ENCODE results near the gene GATA3. TPM values are rescaled to one million over a fixed set of nuclear protein-coding genes. Genes with fewer than 3 reads are reported as not detected.

GATA3 gene
- total RNA-seq, 2 experiments from 2014 or later: 24.4 to 27.2 TPM

- POLR2A ChIA-PET: interaction anchor here (0.7 kb wide), 1 partner anchor 8 kb away, joined by 3 read pairs; no protein-coding TSS in a partner anchor
- peak overlapping the region; percentile 51 for H3K4me3 Mint-ChIP-seq
- H3K36me3 Mint-ChIP-seq (ENCODE audit: low read depth): no peaks in the 10 kb centered on the region
- CTCF ChIA-PET: interaction anchor here (1.2 kb wide), 1 partner anchor 12 kb away, joined by 3 read pairs; no protein-coding TSS in a partner anchor
- TF ChIP-seq, protein P1, sequence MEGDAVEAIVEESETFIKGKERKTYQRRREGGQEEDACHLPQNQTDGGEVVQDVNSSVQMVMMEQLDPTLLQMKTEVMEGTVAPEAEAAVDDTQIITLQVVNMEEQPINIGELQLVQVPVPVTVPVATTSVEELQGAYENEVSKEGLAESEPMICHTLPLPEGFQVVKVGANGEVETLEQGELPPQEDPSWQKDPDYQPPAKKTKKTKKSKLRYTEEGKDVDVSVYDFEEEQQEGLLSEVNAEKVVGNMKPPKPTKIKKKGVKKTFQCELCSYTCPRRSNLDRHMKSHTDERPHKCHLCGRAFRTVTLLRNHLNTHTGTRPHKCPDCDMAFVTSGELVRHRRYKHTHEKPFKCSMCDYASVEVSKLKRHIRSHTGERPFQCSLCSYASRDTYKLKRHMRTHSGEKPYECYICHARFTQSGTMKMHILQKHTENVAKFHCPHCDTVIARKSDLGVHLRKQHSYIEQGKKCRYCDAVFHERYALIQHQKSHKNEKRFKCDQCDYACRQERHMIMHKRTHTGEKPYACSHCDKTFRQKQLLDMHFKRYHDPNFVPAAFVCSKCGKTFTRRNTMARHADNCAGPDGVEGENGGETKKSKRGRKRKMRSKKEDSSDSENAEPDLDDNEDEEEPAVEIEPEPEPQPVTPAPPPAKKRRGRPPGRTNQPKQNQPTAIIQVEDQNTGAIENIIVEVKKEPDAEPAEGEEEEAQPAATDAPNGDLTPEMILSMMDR (IDR thresholded peaks at IDR 0.05): no peak
- no peaks in the 10 kb centered on the region for H3K9me3 Mint-ChIP-seq
- H3K27ac Mint-ChIP-seq: no peak overlapping the region
- peak; percentile 31 for ATAC-seq
- H3K27me3 Mint-ChIP-seq: peaks cover 79% of the 10 kb centered on the region
- intact Hi-C loops (cut with micrococcal nuclease): loop anchor here (5.0 to 10.0 kb wide), 4 partner anchors 173 to 1257 kb away; no protein-coding TSS in a partner anchor
- peaks cover 64% of the 10 kb centered on the region for H3K4me1 Mint-ChIP-seq (ENCODE audit: low read depth)
- DNase-seq: peak; percentile 59
Measured at GRCh38 chr10:8044908-8045725, 9.4 kb upstream of the GATA3 start.

DNA sequence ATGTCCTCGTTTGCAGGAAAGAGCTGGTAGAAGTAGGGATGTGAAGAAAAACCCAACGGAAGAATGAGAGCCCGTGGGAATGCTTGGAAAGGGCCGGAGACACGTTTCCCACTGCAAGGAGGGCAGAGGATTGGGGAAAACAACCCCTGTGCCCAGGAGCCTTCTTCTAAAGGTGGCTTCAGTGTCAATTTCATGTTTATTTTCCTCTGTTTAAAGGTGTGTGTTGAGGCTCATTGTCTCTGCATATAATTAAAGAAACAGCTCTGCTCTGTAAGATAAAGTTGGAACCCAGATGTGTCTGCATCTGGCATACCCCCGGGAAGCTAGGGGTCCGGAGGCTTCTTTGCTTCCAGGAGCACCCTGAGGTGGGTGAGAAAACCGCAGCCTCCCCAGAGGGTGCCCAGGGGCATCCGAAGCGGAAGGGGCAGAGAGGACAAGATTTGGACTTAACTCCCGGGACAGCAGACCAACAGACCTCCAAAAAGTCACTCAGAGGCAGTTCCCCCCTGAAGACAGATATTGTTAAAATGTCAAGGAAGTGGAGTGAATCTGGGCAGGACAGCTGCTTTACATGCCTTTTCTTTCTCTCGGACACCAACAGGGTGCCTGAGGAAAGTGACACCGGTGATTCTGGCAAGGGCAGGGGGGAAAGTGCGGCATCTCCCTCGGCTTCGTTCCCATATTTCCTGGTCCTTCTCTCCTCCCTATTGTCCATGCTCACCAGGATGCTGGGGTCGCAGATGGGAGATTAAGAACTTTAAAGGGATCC, 8.6 kb upstream of the GATA3 start:
- H3K4me3 Mint-ChIP-seq: peak overlapping the region; percentile 51

GRCh38 chr10:8047452-8048280, 6.8 kb upstream of the GATA3 start:
- CTCF ChIA-PET: no interaction called here
- POLR2A ChIA-PET: no interaction called here
- intact Hi-C loops (cut with micrococcal nuclease): loop anchor here (5.0 to 10.0 kb wide), 3 partner anchors 175 to 1157 kb away; no protein-coding TSS in a partner anchor
- peaks cover 64% of the 10 kb centered on the region for H3K27me3 Mint-ChIP-seq
- no peaks in the 10 kb centered on the region for H3K36me3 Mint-ChIP-seq (ENCODE audit: low read depth)
- peaks cover 58% of the 10 kb centered on the region for H3K4me1 Mint-ChIP-seq (ENCODE audit: low read depth)
- ATAC-seq (no peak), DNase-seq (no peak)
- H3K9me3 Mint-ChIP-seq: no peaks in the 10 kb centered on the region
- TF ChIP-seq, protein P1 (IDR thresholded peaks at IDR 0.05): no peak
- H3K27ac Mint-ChIP-seq: no peak overlapping the region
- H3K4me3 Mint-ChIP-seq: no peak overlapping the region

More for the DNA sequence above, 8.6 kb upstream of the GATA3 start:
- no peaks in the 10 kb centered on the region for H3K9me3 Mint-ChIP-seq
- intact Hi-C loops (cut with micrococcal nuclease): loop anchor here (5.0 to 10.0 kb wide), 3 partner anchors 174 to 1159 kb away; no protein-coding TSS in a partner anchor
- no peak overlapping the region for H3K27ac Mint-ChIP-seq
- ChIA-PET CTCF (interaction anchor here (1.2 kb wide), 1 partner anchor 13 kb away, joined by 3 read pairs; no protein-coding TSS in a partner anchor), POLR2A (interaction anchor here (0.7 kb wide), 1 partner anchor 9 kb away, joined by 3 read pairs; no protein-coding TSS in a partner anchor)
- TF ChIP-seq, protein P1 (IDR thresholded peaks at IDR 0.05): no peak
- ATAC-seq (no peak), DNase-seq (no peak)
- no peaks in the 10 kb centered on the region for H3K36me3 Mint-ChIP-seq (ENCODE audit: low read depth)
- H3K27me3 Mint-ChIP-seq: peaks cover 71% of the 10 kb centered on the region
- H3K4me1 Mint-ChIP-seq (ENCODE audit: low read depth): peaks cover 64% of the 10 kb centered on the region

DNA sequence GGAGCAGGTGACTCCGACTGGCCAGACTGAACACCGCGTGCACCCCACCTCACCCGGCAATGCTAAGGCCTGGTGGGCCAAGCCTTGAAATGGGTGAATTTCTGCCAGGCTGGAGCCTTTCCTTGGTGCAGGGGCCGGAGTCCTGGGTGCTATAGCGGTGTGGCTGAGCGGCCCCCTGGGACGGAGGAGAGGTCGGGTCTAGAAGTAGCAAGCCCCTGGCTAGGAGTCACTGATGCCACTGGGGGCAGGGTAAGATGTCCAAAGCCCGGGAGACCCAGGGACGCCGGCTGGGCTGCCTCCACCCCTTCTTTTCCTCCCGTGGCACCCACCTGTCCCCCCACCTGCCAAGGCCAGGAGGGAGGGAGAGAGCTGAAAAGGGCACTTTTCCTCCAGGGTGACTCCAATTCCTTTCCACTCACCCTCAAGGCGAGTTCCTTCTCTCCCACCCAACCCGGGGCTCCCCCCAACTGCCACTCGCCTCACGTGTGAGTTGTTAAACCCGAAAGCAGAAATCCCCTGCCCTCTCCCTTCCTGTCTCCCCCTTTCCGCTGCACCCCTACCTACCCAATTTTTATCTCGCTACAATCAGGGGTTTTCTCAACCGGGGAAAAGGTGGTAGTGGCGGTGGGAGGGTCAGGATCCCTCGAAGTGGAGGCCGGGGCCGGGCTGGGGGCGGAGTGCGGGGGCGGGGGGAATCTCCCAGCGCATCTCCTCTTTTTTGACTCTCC, 6.0 kb upstream of the GATA3 start:
- H3K4me3 Mint-ChIP-seq: peak overlapping the region; percentile 62
- peaks cover 60% of the 10 kb centered on the region for H3K4me1 Mint-ChIP-seq (ENCODE audit: low read depth)
- no peaks in the 10 kb centered on the region for H3K36me3 Mint-ChIP-seq (ENCODE audit: low read depth)
- ChIA-PET CTCF (no interaction called here), POLR2A (interaction anchor here (1.5 kb wide), 1 partner anchor 12 kb away, joined by 9 read pairs; no protein-coding TSS in a partner anchor)
- intact Hi-C loops (cut with micrococcal nuclease): loop anchor here (5.0 to 10.0 kb wide), 3 partner anchors 176 to 1156 kb away; no protein-coding TSS in a partner anchor
- no peaks in the 10 kb centered on the region for H3K9me3 Mint-ChIP-seq
- peak; percentile 13 for ATAC-seq
- peak; percentile 67 for DNase-seq
- H3K27ac Mint-ChIP-seq: no peak overlapping the region
- peaks cover 63% of the 10 kb centered on the region for H3K27me3 Mint-ChIP-seq
- TF ChIP-seq, protein P1 (IDR thresholded peaks at IDR 0.05): no peak

All from activated CD8-positive, alpha-beta T cell treated with anti-CD3 and anti-CD28 coated beads for 36 hours (primary cell).